Ovary (tissue), 3 donors: ENCODE measurements around the gene REM2.

Source experiments
- EP300 ChIP-seq: sonication (generic); formaldehyde crosslinking; IDR thresholded peaks from one replicate; pipeline ENCODE4 v1.6.1; 2017; ENCODE audit warnings: antibody characterized with exemption
- POLR2A ChIP-seq: fragments of 450-650 bp; IDR thresholded peaks from one replicate; pipeline ENCODE4 v1.6.1; 2017; ENCODE audit warnings: antibody characterized with exemption, mild to moderate bottlenecking, moderate library complexity
- TF ChIP-seq, protein P1 (sequence below), 3 donors: fragments of 450-650 bp in 2 of 3; fragments of 200-600 bp in 1 of 3; IDR thresholded peaks; one replicate each; pipeline versions ENCODE4 v1.5.1 to v1.8.0; 2016 to 2022; ENCODE audit warnings: antibody characterized with exemption in 3 of 3, mild to moderate bottlenecking in 1 of 3
- donor health status: DM: no; HTN: no; CAD: no.

- TF ChIP-seq, protein P1, sequence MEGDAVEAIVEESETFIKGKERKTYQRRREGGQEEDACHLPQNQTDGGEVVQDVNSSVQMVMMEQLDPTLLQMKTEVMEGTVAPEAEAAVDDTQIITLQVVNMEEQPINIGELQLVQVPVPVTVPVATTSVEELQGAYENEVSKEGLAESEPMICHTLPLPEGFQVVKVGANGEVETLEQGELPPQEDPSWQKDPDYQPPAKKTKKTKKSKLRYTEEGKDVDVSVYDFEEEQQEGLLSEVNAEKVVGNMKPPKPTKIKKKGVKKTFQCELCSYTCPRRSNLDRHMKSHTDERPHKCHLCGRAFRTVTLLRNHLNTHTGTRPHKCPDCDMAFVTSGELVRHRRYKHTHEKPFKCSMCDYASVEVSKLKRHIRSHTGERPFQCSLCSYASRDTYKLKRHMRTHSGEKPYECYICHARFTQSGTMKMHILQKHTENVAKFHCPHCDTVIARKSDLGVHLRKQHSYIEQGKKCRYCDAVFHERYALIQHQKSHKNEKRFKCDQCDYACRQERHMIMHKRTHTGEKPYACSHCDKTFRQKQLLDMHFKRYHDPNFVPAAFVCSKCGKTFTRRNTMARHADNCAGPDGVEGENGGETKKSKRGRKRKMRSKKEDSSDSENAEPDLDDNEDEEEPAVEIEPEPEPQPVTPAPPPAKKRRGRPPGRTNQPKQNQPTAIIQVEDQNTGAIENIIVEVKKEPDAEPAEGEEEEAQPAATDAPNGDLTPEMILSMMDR (IDR thresholded peaks at IDR 0.05), result no peak
- TF ChIP-seq POLR2A (no peak), EP300 (no peak)
These were observed 37.7 kb downstream of the REM2 start for GRCh38 chr14:22920697-22921096.
